Parathyroid adenoma (tissue), 2 donors: ENCODE data around the gene SLC39A9.
"Not testable (repeated sequence)": the region's sequence is repeated elsewhere in the genome, so short reads cannot be mapped to it uniquely, and the experiment has no call there.

Experiments used
- H2AFZ ChIP-seq: fragments of 300-600 bp; sonication (generic); one replicate; pipeline ENCODE4 v1.7.0; 2017; ENCODE audit warnings: antibody characterized with exemption, mild to moderate bottlenecking
- H3K27ac ChIP-seq: fragments of 300-600 bp; sonication (generic); one replicate; pipeline ENCODE4 v1.7.0; 2017
- H3K27me3 ChIP-seq: fragments of 300-600 bp; sonication (generic); one replicate; pipeline ENCODE4 v1.7.0; 2017; ENCODE audit warnings: low read length; ENCODE audit not compliant: control insufficient read depth, insufficient read depth
- H3K36me3 ChIP-seq: fragments of 300-600 bp; sonication (generic); one replicate; pipeline ENCODE4 v1.7.0; 2017; ENCODE audit warnings: low read length; ENCODE audit not compliant: control insufficient read depth, insufficient read depth
- H3K4me1 ChIP-seq: fragments of 300-600 bp; sonication (generic); one replicate; pipeline ENCODE4 v1.7.0; 2017; ENCODE audit warnings: control low read depth
- H3K4me2 ChIP-seq: fragments of 300-600 bp; sonication (generic); one replicate; pipeline ENCODE4 v1.7.0; 2017; ENCODE audit warnings: low read length
- H3K4me3 ChIP-seq: fragments of 300-600 bp; sonication (generic); one replicate; pipeline ENCODE4 v1.7.0; 2017; ENCODE audit warnings: low read depth, low read length
- H3K79me2 ChIP-seq: fragments of 300-600 bp; sonication (generic); one replicate; pipeline ENCODE4 v1.7.0; 2017; ENCODE audit warnings: control low read depth
- H3K9ac ChIP-seq: fragments of 300-600 bp; sonication (generic); one replicate; pipeline ENCODE4 v1.7.0; 2017; ENCODE audit warnings: mild to moderate bottlenecking
- H3K9me3 ChIP-seq: fragments of 300-600 bp; sonication (generic); one replicate; pipeline ENCODE4 v1.7.0; 2017; ENCODE audit warnings: low read length; ENCODE audit not compliant: control insufficient read depth
- TF ChIP-seq, protein P1 (sequence below): fragments of 300-600 bp; sonication (generic); IDR thresholded peaks from one replicate; pipeline ENCODE4 v1.7.0; 2017; ENCODE audit warnings: antibody characterized with exemption, mild to moderate bottlenecking
- donor health status: primary hyperparathyroidism.

Gene SLC39A9

GRCh38 chr14:69404883-69405282, 6.4 kb downstream of the SLC39A9 start:
- no peak overlapping the region for H3K27ac ChIP-seq
- no peak overlapping the region for H3K9ac ChIP-seq
- TF ChIP-seq, protein P1, sequence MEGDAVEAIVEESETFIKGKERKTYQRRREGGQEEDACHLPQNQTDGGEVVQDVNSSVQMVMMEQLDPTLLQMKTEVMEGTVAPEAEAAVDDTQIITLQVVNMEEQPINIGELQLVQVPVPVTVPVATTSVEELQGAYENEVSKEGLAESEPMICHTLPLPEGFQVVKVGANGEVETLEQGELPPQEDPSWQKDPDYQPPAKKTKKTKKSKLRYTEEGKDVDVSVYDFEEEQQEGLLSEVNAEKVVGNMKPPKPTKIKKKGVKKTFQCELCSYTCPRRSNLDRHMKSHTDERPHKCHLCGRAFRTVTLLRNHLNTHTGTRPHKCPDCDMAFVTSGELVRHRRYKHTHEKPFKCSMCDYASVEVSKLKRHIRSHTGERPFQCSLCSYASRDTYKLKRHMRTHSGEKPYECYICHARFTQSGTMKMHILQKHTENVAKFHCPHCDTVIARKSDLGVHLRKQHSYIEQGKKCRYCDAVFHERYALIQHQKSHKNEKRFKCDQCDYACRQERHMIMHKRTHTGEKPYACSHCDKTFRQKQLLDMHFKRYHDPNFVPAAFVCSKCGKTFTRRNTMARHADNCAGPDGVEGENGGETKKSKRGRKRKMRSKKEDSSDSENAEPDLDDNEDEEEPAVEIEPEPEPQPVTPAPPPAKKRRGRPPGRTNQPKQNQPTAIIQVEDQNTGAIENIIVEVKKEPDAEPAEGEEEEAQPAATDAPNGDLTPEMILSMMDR, result no peak
- no peaks in the 10 kb centered on the region for H3K9me3 ChIP-seq
- H3K4me3 ChIP-seq, result no peak overlapping the region
- peaks cover 10% of the 10 kb centered on the region for H3K4me1 ChIP-seq
- peaks cover 46% of the 10 kb centered on the region for H3K79me2 ChIP-seq
- H3K27me3 ChIP-seq, result no peaks in the 10 kb centered on the region
- H3K36me3 ChIP-seq, result no peaks in the 10 kb centered on the region
- H2AFZ ChIP-seq, result no peak overlapping the region
- H3K4me2 ChIP-seq, result no peak overlapping the region

DNA sequence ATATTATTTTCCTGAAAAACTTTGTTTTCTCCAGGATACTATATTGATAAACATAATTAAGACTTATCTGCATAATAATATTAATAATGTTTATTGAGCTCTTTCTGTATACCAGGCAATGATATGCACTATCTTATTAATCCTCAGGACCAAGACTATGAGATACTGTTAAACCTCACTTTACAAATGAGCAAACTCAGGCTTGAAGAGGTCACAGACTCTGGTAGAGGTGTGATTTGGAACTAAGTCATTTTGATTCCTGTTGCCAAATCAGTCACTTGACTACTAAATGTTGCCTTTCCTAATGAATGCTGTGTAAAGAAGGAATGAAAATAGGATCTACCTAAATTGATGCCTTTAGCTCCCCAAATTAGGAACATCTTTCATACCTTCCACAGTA, 7.3 kb downstream of the SLC39A9 start:
- H3K4me1 ChIP-seq, result peaks cover 2% of the 10 kb centered on the region
- H3K27ac ChIP-seq, result no peak overlapping the region
- TF ChIP-seq, protein P1, result no peak
- H3K4me3 ChIP-seq, result no peak overlapping the region
- H3K4me2 ChIP-seq, result no peak overlapping the region
- H3K27me3 ChIP-seq, result no peaks in the 10 kb centered on the region
- H2AFZ ChIP-seq, result no peak overlapping the region
- H3K9me3 ChIP-seq, result no peaks in the 10 kb centered on the region
- no peaks in the 10 kb centered on the region for H3K36me3 ChIP-seq
- H3K9ac ChIP-seq, result no peak overlapping the region
- H3K79me2 ChIP-seq, result peaks cover 44% of the 10 kb centered on the region

DNA sequence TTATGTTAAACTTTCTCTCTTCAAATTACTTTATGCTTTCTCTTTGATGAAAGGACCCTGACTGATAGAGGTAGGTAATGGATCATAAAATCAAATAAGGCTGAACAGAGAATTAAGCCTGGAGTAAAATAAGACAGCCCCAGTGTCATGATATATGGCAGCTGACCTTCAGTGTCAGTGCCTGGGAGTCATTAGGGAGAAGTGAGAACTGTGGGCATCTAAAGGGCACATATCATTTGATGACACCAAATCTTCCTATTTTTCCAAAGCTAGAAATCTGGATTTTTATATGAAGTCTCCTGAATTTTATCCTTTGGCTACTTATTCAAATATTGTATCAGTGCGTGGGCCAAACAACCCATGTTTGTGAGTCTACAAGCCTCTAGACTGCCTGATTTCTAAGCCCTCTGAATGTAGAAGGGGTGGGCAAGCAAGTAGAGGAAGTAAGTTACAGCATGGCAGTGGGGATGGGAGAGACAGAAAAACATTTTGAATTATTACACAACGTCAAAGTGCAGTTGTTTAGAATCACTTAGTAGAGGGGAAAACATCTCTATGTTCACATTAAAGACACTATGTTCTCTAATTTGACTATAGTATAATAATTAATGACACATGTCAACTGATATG, 10.0 kb downstream of the SLC39A9 start:
- Histone ChIP-seq H3K27me3 (no peaks in the 10 kb centered on the region), H3K4me3 (no peak overlapping the region), H3K79me2 (peaks cover 53% of the 10 kb centered on the region), H3K36me3 (no peaks in the 10 kb centered on the region), H3K9me3 (no peaks in the 10 kb centered on the region), H3K4me2 (no peak overlapping the region), H3K9ac (no peak overlapping the region), H3K4me1 (no peaks in the 10 kb centered on the region), H2AFZ (no peak overlapping the region), H3K27ac (no peak overlapping the region)
- TF ChIP-seq, protein P1, result no peak

DNA sequence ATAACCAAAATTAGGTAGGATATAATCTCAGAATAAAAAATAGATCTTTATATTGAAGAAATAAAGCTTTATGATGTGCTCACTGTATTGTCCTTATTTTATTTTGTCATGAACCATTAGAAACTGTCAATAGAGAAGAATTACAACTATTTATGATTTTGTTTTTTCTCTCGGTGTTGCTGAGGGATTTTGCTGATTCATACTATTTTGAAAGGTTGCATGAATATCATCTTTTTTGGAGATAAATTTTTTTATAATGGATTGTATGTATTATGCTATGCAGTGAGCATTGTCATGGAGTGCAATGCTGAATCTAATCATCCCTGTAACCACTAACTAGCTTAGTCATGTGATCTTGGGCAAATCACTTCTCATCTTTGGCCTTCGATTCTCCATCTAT, 15.0 kb downstream of the SLC39A9 start:
- Histone ChIP-seq H3K27ac (no peak overlapping the region), H3K79me2 (peaks cover 44% of the 10 kb centered on the region), H2AFZ (no peak overlapping the region), H3K36me3 (no peaks in the 10 kb centered on the region), H3K4me2 (no peak overlapping the region), H3K4me3 (no peak overlapping the region), H3K27me3 (no peaks in the 10 kb centered on the region), H3K4me1 (no peaks in the 10 kb centered on the region), H3K9me3 (no peaks in the 10 kb centered on the region), H3K9ac (no peak overlapping the region)
- TF ChIP-seq, protein P1, result no peak

- not testable (repeated sequence) for H2AFZ ChIP-seq, H3K9me3 ChIP-seq, H3K27ac ChIP-seq, H3K36me3 ChIP-seq, H3K4me1 ChIP-seq, H3K4me3 ChIP-seq, H3K4me2 ChIP-seq, H3K27me3 ChIP-seq, H3K9ac ChIP-seq
- peaks cover 33% of the 10 kb centered on the region for H3K79me2 ChIP-seq
These were observed 17.6 kb downstream of the SLC39A9 start for GRCh38 chr14:69416087-69416486.
